Measurements from ENCODE around the gene CDC42EP3. TPM values are rescaled to one million over a fixed set of nuclear protein-coding genes. Genes with fewer than 3 reads are reported as not detected.

Gene CDC42EP3
- total RNA-seq, 1 donor from 2014 or later = 65.5 TPM

- H3K4me3 ChIP-seq = no peak overlapping the region
- intact Hi-C loops (cut with DNase I) = no loop called here
- no peak for DNase-seq (ENCODE audit: low spot score in 2 of 2)
- no peak overlapping the region for H3K27ac ChIP-seq
- TF ChIP-seq CTCF (IDR thresholded peaks at IDR 0.05) = no peak
- no peaks in the 10 kb centered on the region for H3K4me1 ChIP-seq
- no peaks in the 10 kb centered on the region for H3K27me3 ChIP-seq
- H3K36me3 ChIP-seq = no peaks in the 10 kb centered on the region
- H3K9me3 ChIP-seq = no peaks in the 10 kb centered on the region
Observed at GRCh38 chr2:37711831-37712230, 40.4 kb upstream of the CDC42EP3 start.

- H3K4me1 ChIP-seq = no peaks in the 10 kb centered on the region
Observed at GRCh38 chr2:37711308-37711731, 39.9 kb upstream of the CDC42EP3 start.

GRCh38 chr2:37709111-37709510, 37.7 kb upstream of the CDC42EP3 start:
- no peaks in the 10 kb centered on the region for H3K36me3 ChIP-seq
- no peak overlapping the region for H3K27ac ChIP-seq
- DNase-seq (ENCODE audit: low spot score in 2 of 2) = no peak
- H3K9me3 ChIP-seq = no peaks in the 10 kb centered on the region
- no peak overlapping the region for H3K4me3 ChIP-seq
- no peaks in the 10 kb centered on the region for H3K4me1 ChIP-seq
- intact Hi-C loops (cut with DNase I) = no loop called here
- TF ChIP-seq CTCF (IDR thresholded peaks at IDR 0.05) = no peak
- no peaks in the 10 kb centered on the region for H3K27me3 ChIP-seq

More at GRCh38 chr2:37711308-37711731, 39.9 kb upstream of the CDC42EP3 start:
- Histone ChIP-seq H3K9me3 (no peaks in the 10 kb centered on the region), H3K4me3 (no peak overlapping the region), H3K36me3 (no peaks in the 10 kb centered on the region), H3K27ac (no peak overlapping the region), H3K27me3 (no peaks in the 10 kb centered on the region)
- no peak for DNase-seq (ENCODE audit: low spot score in 2 of 2)
- intact Hi-C loops (cut with DNase I) = no loop called here
- TF ChIP-seq CTCF (IDR thresholded peaks at IDR 0.05) = no peak

- H3K27me3 ChIP-seq = no peaks in the 10 kb centered on the region
- H3K4me3 ChIP-seq = no peak overlapping the region
- no peaks in the 10 kb centered on the region for H3K9me3 ChIP-seq
- intact Hi-C loops (cut with DNase I) = no loop called here
- H3K4me1 ChIP-seq = no peaks in the 10 kb centered on the region
- H3K36me3 ChIP-seq = no peaks in the 10 kb centered on the region
- DNase-seq (ENCODE audit: low spot score in 2 of 2) = no peak
- no peak for TF ChIP-seq CTCF (IDR thresholded peaks at IDR 0.05)
- no peak overlapping the region for H3K27ac ChIP-seq
Observed at GRCh38 chr2:37708146-37708545, 36.7 kb upstream of the CDC42EP3 start.

- Histone ChIP-seq H3K4me3 (no peak overlapping the region), H3K4me1 (no peaks in the 10 kb centered on the region), H3K36me3 (no peaks in the 10 kb centered on the region), H3K9me3 (no peaks in the 10 kb centered on the region), H3K27ac (no peak overlapping the region), H3K27me3 (no peaks in the 10 kb centered on the region)
- DNase-seq (ENCODE audit: low spot score in 2 of 2) = no peak
- intact Hi-C loops (cut with DNase I) = no loop called here
- no peak for TF ChIP-seq CTCF (IDR thresholded peaks at IDR 0.05)
Observed at GRCh38 chr2:37707393-37707792, 36.0 kb upstream of the CDC42EP3 start.

Data from ascending aorta (tissue), 2 donors.